KBM-7 (cell line): Measurements from ENCODE around the gene PSRC1.
A peak's percentile ranks its signal among the peaks of the same experiment; 100 is the strongest.
"Not testable (repeated sequence)": the region's sequence is repeated elsewhere in the genome, so short reads cannot be mapped to it uniquely, and the experiment has no call there.

Experiments used
- DNase-seq: peaks from one replicate; pipeline ENCODE4 v3.0.0-alpha.2; 2015
- in situ Hi-C: fragments of 300-500 bp; cut with MboI; formaldehyde crosslinking; loops from 2 replicates; pipeline ENCODE4 v1.14.3; 2020; ENCODE audit warnings: low sequenced_read_pairs, low pct_unique_long_range_greater_than_20kb, mixed read lengths

The PSRC1 gene

GRCh38 chr1:109298666-109299557 lies 16.0 kb upstream of the PSRC1 start:
- no peak for DNase-seq
- in situ Hi-C loops = no loop called here

- DNase-seq = no peak
- in situ Hi-C loops = no loop called here
These were observed 13.8 kb upstream of the PSRC1 start for GRCh38 chr1:109296782-109297181.

- no peak for DNase-seq
These were observed 12.9 kb upstream of the PSRC1 start for GRCh38 chr1:109295712-109296415.

GRCh38 chr1:109294481-109294880 lies 11.5 kb upstream of the PSRC1 start:
- DNase-seq = no peak
- in situ Hi-C loops = no loop called here

More at GRCh38 chr1:109295712-109296415, 12.9 kb upstream of the PSRC1 start:
- in situ Hi-C loops = no loop called here

- in situ Hi-C loops = no loop called here
- no peak for DNase-seq
These were observed 10.1 kb upstream of the PSRC1 start for GRCh38 chr1:109293026-109293425.

GRCh38 chr1:109292364-109292763 lies 9.4 kb upstream of the PSRC1 start:
- in situ Hi-C loops = no loop called here
- no peak for DNase-seq

GRCh38 chr1:109290998-109291397 lies 8.1 kb upstream of the PSRC1 start:
- DNase-seq = peak; percentile 72
- in situ Hi-C loops = no loop called here

- no peak for DNase-seq
- in situ Hi-C loops = no loop called here
These were observed 7.2 kb upstream of the PSRC1 start for GRCh38 chr1:109290137-109290536.

- DNase-seq, in situ Hi-C loops: not testable (repeated sequence)
These were observed 3.8 kb upstream of the PSRC1 start for GRCh38 chr1:109286762-109287161.

- no peak for DNase-seq
- in situ Hi-C loops = no loop called here
These were observed 1.0 kb upstream of the PSRC1 start for GRCh38 chr1:109283748-109284600.

GRCh38 chr1:109282497-109282951 lies 421 bp downstream of the PSRC1 start:
- in situ Hi-C loops = no loop called here
- no peak for DNase-seq

- peak; percentile 31 for DNase-seq
- in situ Hi-C loops = no loop called here
These were observed 1.1 kb downstream of the PSRC1 start for GRCh38 chr1:109281680-109282496.

- in situ Hi-C loops = no loop called here
These were observed 2.1 kb downstream of the PSRC1 start for GRCh38 chr1:109280862-109281261.

GRCh38 chr1:109279615-109280278 lies 3.2 kb downstream of the PSRC1 start:
- in situ Hi-C loops = no loop called here
- DNase-seq = no peak

More at GRCh38 chr1:109280862-109281261, 2.1 kb downstream of the PSRC1 start:
- no peak for DNase-seq

- in situ Hi-C loops = no loop called here
- DNase-seq = peak; percentile 86
These were observed 5.3 kb downstream of the PSRC1 start for GRCh38 chr1:109277434-109278204.

GRCh38 chr1:109275706-109276345 lies 7.1 kb downstream of the PSRC1 start:
- no peak for DNase-seq
- in situ Hi-C loops = no loop called here
